Spleen (tissue), 11 donors: Measurements from ENCODE around the gene LENEP. TPM values are rescaled to one million over a fixed set of nuclear protein-coding genes. Genes with fewer than 3 reads are reported as not detected.

Source experiments
- DNase-seq: peaks from one replicate; pipeline ENCODE4 v3.0.0-alpha.2; 2020
- H3K27ac ChIP-seq, 8 donors: fragments of 200-600 bp; sonication (generic) in 7 of 8; 1 replicate in 4 of 8; 2 replicates in 4 of 8; pipeline versions ENCODE4 v1.5.0 to v1.8.0; 2016 to 2021; ENCODE audit warnings: inconsistent platforms in 4 of 8, mild to moderate bottlenecking in 4 of 8, moderate library complexity in 1 of 8
- H3K27me3 ChIP-seq, 7 donors: fragments of 200-600 bp; sonication (generic) in 6 of 7; replicated peaks in 1 of 7; 1 replicate in 4 of 7; 2 replicates in 3 of 7; pipeline versions ENCODE4 v1.5.0 to v1.8.0; 2016 to 2021; ENCODE audit warnings: inconsistent platforms in 3 of 7, mild to moderate bottlenecking in 1 of 7
- H3K36me3 ChIP-seq, 6 donors: fragments of 200-600 bp; sonication (generic) in 5 of 6; 1 replicate in 4 of 6; 2 replicates in 2 of 6; pipeline versions ENCODE4 v1.5.0 to v1.8.0; 2016 to 2021; ENCODE audit warnings: inconsistent platforms in 2 of 6
- H3K4me1 ChIP-seq, 6 donors: fragments of 200-600 bp; sonication (generic) in 5 of 6; 1 replicate in 3 of 6; 2 replicates in 3 of 6; pipeline versions ENCODE4 v1.5.0 to v1.8.0; 2016 to 2021; ENCODE audit warnings: inconsistent platforms in 3 of 6
- H3K4me3 ChIP-seq, 8 donors: fragments of 200-600 bp; sonication (generic) in 7 of 8; 1 replicate in 4 of 8; 2 replicates in 4 of 8; pipeline versions ENCODE4 v1.5.0 to v1.8.0; 2016 to 2021; ENCODE audit warnings: inconsistent platforms in 4 of 8, mild to moderate bottlenecking in 4 of 8, moderate library complexity in 2 of 8
- H3K9me3 ChIP-seq, 8 donors: fragments of 200-600 bp; sonication (generic) in 7 of 8; 1 replicate in 4 of 8; 2 replicates in 4 of 8; pipeline versions ENCODE4 v1.5.0 to v1.8.0; 2016 to 2021; ENCODE audit warnings: inconsistent platforms in 4 of 8
- CTCF ChIP-seq, 11 experiments: fragments of 200-600 bp in 7 of 11; fragments of 450-650 bp in 4 of 11; sonication (generic) in 4 of 11; IDR thresholded peaks in 8 of 11; conservative IDR thresholded peaks in 3 of 11; 1 replicate in 7 of 11; 2 replicates in 4 of 11; pipeline versions ENCODE4 v1.4.0 to v1.8.0; 2016 to 2021; ENCODE audit warnings: antibody characterized with exemption in 11 of 11, inconsistent platforms in 4 of 11, mild to moderate bottlenecking in 1 of 11
- POLR2A ChIP-seq, 3 donors: fragments of 450-650 bp; IDR thresholded peaks; one replicate each; pipeline ENCODE4 v1.5.1; 2017; ENCODE audit warnings: antibody characterized with exemption in 3 of 3, mild to moderate bottlenecking in 1 of 3
- POLR2AphosphoS5 ChIP-seq, 3 donors: sonication (generic); formaldehyde crosslinking; IDR thresholded peaks; one replicate each; pipeline ENCODE4 v1.5.1; 2017; ENCODE audit warnings: antibody characterized with exemption in 3 of 3
- WGBS, 5 donors: extraction: QIAGEN DNeasy Blood & Tissue Kit in 3 of 5; methylation state at CpG; one replicate each; pipeline versions ENCODE4 v1.1.5 to v1.1.7; 2013 to 2018; 5-methylcytosine and 5-hydroxymethylcytosine counted together
- intact Hi-C: fragments of 100-400 bp; cut with DNase I; formaldehyde crosslinking; loops from one replicate; pipeline ENCODE4 v1.15.0; 2023; ENCODE audit warnings: low total_unique reads
- polyA plus RNA-seq, 3 donors: library from polyadenylated mRNA; stranded (reverse); fragments of 200-250 nt; gene quantifications; one replicate each; pipeline ENCODE4 v1.2.1, GENCODE V29; 2013
- total RNA-seq, 7 donors: library from RNA; depleted of rRNA in 3 of 7; stranded (reverse); fragments of >200 nt in 3 of 7; fragmentation: NEBNext Ultra II Directional in 4 of 7; extraction: Animal tissue kit (Norgen Biotek cat#: 25700) in 4 of 7; gene quantifications; one replicate each; pipeline versions ENCODE4 v1.1.0 to v1.2.1, GENCODE V29; 2016 to 2021
- donor health status: healthy with polysubstance abuse.
- donor health status: DM: no; HTN: no; CAD: no; lungs with moderate emphysema.
- donor health status: DM: no; HTN: no; CAD: no.
- donor health status: Bipolar disorder and iron deficiency.
- donor health status: healthy.
- donor health status: DM: no; HTN: no; CAD: no.
- donor health status: DM: yes; HTN: yes; CAD: no.

Gene LENEP
- total and polyA plus RNA-seq, 10 donors = 0.60 TPM; not detected in 9

- peak; percentile 56 for DNase-seq
- WGBS, 5 donors = 73 to 83% (median 78%) methylated on average over 9 of the region's 9 CpGs
- H3K27ac ChIP-seq = peak overlapping the region in 5 of 8 donors; percentile 3 to 89 (median 83)
- H3K4me3 ChIP-seq = no peak overlapping the region
- H3K27me3 ChIP-seq = no peaks in the 10 kb centered on the region
- H3K36me3 ChIP-seq = peaks cover 0 to 23% (median 18%) of the 10 kb centered on the region in 6 donors
- TF ChIP-seq POLR2AphosphoS5 (IDR thresholded peaks at IDR 0.05) (no peak), CTCF (IDR thresholded peaks at IDR 0.05 in 8 of 11, conservative IDR thresholded peaks at IDR 0.05 in 3 of 11) (no peak), POLR2A (IDR thresholded peaks at IDR 0.05) (no peak)
- intact Hi-C loops = no loop called here
- no peaks in the 10 kb centered on the region for H3K9me3 ChIP-seq
- peaks cover 48 to 93% (median 73%) of the 10 kb centered on the region in 6 donors for H3K4me1 ChIP-seq
Observed at GRCh38 chr1:154957091-154957657, 36.2 kb upstream of the LENEP start.

- 78 to 97% (median 90%) methylated on average over 2 of the region's 2 CpGs for WGBS, 5 donors
- no peak overlapping the region for H3K4me3 ChIP-seq
- TF ChIP-seq POLR2A (IDR thresholded peaks at IDR 0.05) = no peak
- TF ChIP-seq POLR2AphosphoS5 (IDR thresholded peaks at IDR 0.05) = no peak
- H3K27me3 ChIP-seq = no peaks in the 10 kb centered on the region
- DNase-seq = no peak
- H3K4me1 ChIP-seq = peaks cover 46 to 93% (median 73%) of the 10 kb centered on the region in 6 donors
- peak overlapping the region in 1 of 8 donors; percentile 89 for H3K27ac ChIP-seq
- peaks cover 0 to 28% (median 21%) of the 10 kb centered on the region in 6 donors for H3K36me3 ChIP-seq
- no peaks in the 10 kb centered on the region for H3K9me3 ChIP-seq
- intact Hi-C loops = no loop called here
Observed at GRCh38 chr1:154958036-154958435, 35.4 kb upstream of the LENEP start.

GRCh38 chr1:154958681-154959425, 34.5 kb upstream of the LENEP start:
- H3K27me3 ChIP-seq = no peaks in the 10 kb centered on the region
- H3K4me1 ChIP-seq = peaks cover 41 to 93% (median 71%) of the 10 kb centered on the region in 6 donors
- peak; percentile 75 for DNase-seq
- no peaks in the 10 kb centered on the region for H3K9me3 ChIP-seq
- H3K4me3 ChIP-seq = no peak overlapping the region
- TF ChIP-seq CTCF (IDR thresholded peaks at IDR 0.05 in 8 of 11, conservative IDR thresholded peaks at IDR 0.05 in 3 of 11) = no peak
- TF ChIP-seq POLR2A (IDR thresholded peaks at IDR 0.05) = no peak
- peak in 1 of 3 donors; percentile 31 for TF ChIP-seq POLR2AphosphoS5 (IDR thresholded peaks at IDR 0.05)
- intact Hi-C loops = no loop called here
- peak overlapping the region in 3 of 8 donors; percentile 12 to 21 (median 13) for H3K27ac ChIP-seq
- WGBS, 5 donors = 89 to 98% (median 92%) methylated on average over 12 to 16 of the region's 16 CpGs
- peaks cover 0 to 36% (median 28%) of the 10 kb centered on the region in 6 donors for H3K36me3 ChIP-seq

- peaks cover 0 to 42% (median 34%) of the 10 kb centered on the region in 6 donors for H3K36me3 ChIP-seq
- H3K27me3 ChIP-seq = no peaks in the 10 kb centered on the region
- 88 to 98% (median 94%) methylated on average over 7 of the region's 7 CpGs for WGBS, 5 donors
- H3K4me1 ChIP-seq = peaks cover 36 to 93% (median 66%) of the 10 kb centered on the region in 6 donors
- TF ChIP-seq POLR2A (IDR thresholded peaks at IDR 0.05) (no peak), CTCF (IDR thresholded peaks at IDR 0.05 in 8 of 11, conservative IDR thresholded peaks at IDR 0.05 in 3 of 11) (no peak), POLR2AphosphoS5 (IDR thresholded peaks at IDR 0.05) (no peak)
- DNase-seq = peak; percentile 77
- peak overlapping the region in 1 of 8 donors; percentile 9 for H3K4me3 ChIP-seq
- intact Hi-C loops = no loop called here
- H3K27ac ChIP-seq = peak overlapping the region in 3 of 8 donors; percentile 13 to 99 (median 21)
- no peaks in the 10 kb centered on the region for H3K9me3 ChIP-seq
Observed at GRCh38 chr1:154959426-154959780, 34.0 kb upstream of the LENEP start.
